ENCODE results near the gene DOK5.

The DOK5 gene

DNA sequence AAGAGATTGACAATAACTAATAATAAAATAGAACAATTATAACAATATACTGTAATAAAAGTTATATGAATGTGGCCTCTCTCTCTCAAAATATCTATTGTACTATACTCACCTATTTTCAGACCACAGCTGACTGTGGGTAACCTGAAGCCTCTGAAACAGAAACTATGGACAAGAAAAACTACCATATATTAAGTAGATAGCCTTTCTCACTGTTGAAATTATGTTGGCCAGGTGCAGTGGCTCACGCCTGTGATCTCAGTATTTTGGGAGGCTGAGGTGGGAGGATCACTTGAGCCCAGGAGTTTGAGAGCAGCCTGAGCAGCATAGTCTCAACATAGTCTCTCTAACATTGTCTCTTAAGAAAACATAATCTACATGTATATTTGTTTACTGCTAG is 89.9 kb downstream of the DOK5 start:
- no peak for DNase-seq

DNA sequence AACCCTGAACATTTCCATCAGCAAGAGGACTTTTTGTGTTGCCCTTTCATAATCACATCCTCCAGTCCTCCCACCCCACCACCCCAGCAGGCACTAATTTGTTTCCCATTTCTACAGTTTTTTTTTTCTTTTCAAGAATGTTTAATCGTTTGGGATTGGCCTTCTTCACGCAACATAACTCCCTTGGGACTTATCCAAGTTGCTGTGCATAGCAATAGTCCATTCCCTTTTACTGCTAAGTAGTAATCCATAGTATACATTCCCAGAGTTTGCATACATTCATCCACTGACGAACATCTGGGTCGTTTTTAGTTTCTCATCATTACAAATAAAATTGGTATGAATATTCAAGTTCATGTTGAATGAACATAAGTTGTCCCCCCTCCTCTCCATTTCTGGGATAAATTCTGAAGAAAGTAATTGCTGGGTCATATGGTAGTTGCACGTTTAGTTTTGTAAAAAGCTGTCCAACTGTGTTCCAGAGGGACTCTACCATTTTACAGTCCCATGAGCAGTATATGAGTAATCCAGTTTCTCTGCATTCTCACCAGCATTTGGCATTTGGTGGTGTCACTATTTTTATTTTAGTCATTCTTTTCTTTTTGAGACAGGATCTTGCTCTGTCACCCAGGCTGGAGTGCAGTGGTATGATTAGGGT is 90.8 kb downstream of the DOK5 start:
- no peak for DNase-seq

GRCh38 chr20:54570561-54570960 is 95.2 kb downstream of the DOK5 start:
- DNase-seq: no peak

DNA sequence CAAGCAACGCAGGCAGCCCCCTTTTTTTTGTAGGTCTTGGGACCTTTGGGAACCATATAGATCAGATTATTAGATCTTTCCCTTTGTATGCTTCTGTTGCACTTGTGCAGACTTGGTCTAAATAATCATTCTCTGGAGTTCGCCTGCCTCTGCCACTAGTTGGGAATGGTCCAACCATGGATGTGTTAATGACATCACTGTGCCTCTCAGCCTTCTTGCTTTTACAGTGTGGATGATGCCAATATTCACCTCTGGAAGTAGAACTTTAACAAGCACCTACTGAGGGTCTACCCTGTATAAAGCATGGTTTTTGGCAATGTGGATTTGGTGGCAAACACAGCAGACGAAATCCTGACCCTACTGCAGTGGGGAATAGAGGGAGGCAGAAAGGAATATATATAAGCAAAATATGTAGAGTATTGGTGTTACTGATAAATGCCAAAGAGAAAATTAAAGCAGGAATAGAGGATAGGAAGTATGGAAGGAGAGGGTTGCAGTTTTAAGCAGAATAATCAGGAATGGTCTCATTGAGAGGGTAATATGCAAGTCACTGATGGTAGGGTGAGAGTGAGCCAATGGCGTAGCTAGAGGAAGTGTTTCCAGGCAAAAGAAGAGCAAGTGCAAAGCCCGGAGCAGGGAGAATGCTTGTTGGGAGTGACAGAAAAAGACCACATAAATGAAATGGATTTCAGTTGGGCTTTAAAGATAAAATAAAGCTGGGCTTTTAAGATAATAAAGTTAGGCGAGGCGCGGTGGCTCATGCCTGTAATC is 97.5 kb downstream of the DOK5 start:
- DNase-seq: no peak

DNA sequence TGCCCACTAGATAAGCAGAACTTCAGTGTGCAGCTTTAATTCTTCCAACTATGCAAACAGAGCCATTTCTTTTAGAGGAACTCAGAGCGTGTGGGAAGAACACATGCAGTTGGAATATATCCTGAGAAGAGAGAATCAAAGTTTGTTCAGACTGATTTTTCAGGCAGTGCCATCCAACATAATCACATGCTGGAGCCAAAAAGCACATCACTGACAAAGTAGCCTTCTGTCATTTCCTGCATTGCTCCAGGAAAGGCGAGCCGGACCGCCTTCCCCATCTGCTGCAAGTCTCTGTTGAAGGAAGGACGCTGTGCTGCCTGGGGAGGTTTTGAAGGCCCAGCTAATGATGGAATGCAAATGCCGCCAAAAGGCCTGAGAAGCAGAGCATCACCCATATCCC is 98.4 kb downstream of the DOK5 start:
- DNase-seq: no peak

GRCh38 chr20:54576518-54576917 is 101.1 kb downstream of the DOK5 start:
- no peak for DNase-seq

DNA sequence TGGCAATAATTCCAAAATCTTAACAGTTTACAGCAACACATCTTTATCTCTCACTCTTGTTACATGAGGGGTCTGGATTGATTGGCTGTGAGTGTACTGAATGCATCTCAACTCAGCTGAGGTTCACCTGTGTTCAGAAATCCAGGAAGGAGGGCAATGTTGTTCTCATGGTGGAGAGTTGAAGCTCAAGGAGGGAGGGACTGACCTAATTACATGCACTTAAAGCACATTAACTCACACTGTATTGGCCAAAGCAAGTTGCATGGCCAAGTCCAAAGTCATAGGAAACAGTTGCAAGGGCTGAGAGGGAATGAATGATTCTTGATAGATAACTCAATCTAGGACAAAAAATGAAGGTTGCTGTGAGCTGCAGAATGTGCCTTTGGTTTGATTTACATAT is 102.2 kb downstream of the DOK5 start:
- DNase-seq: no peak

DNA sequence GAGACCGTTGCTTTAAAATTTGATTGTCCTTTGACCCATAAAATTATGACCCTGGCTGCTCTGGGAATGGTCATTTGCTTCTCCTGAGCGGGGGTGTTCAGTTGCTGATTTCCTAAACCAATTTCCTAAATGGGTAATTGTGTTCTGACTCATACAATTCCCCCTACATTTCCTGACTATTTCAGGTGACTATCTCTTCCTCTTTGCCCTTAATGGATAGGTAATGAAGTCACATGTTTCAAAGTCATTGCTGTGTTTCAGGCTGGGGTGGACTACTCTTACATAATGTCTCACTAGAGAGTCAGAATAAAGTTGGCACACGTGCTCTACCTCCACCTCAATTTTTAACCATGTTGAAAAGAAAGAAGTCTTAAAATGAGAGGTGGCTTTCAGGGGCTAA is 109.8 kb downstream of the DOK5 start:
- DNase-seq: no peak

DNA sequence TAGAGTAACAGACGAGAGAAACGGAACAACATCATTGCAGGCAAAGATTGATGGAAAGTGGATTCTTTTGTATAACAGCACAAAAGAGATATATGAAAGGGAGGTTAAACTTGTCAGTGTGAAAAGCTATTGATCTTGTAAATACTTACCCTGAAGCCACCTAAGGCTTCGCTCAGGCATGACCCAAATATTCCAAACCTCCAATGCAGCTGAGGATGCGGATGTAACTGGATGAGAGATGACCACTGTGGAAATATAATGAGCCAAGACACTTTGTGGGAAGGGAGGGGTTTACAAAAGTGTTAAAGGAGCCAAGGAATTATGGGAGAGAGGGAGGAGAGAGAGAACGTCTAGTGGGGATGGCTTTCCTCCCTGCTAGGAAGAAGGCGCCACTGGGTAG is 112.0 kb downstream of the DOK5 start:
- no peak for DNase-seq

- no peak for DNase-seq
Measured at GRCh38 chr20:54589402-54590030, 114.1 kb downstream of the DOK5 start.

DNA sequence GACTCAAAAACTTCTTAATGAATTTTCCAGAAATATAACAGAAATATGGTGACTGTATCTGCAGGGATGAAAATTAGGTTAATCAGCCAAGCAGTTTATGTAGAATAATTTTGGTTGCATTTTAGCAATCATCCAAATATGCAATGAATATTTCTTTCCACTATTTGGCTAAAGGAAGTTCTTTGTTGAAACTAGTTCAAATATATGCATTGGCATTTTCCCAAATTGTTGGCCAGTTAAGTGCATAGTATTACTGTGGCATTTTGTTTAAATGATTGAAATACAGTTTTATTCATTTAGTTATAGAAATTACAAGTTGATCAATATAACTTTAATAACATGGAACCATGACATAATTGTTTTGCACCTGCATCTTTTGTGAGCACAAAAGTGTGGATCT is 115.5 kb downstream of the DOK5 start:
- DNase-seq: no peak

DNA sequence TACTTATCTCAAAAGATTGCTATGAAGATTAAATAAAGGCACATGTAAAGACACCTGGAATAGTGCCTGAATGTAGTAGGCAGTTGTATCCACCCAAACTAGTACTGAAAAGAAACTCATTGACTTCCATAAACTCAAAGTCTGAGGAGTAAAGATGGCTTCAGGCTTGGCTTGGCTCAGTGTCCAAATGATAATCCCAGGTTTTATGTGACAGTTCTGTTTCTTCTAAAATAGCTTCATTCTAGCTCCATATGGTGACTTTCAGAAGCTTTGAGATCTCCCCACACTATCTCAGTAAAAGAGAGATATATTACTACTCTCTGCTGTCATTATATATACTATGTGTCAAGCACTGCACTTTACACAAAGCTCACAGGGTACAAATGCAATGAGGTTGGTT is 121.3 kb downstream of the DOK5 start:
- DNase-seq: no peak

DNA sequence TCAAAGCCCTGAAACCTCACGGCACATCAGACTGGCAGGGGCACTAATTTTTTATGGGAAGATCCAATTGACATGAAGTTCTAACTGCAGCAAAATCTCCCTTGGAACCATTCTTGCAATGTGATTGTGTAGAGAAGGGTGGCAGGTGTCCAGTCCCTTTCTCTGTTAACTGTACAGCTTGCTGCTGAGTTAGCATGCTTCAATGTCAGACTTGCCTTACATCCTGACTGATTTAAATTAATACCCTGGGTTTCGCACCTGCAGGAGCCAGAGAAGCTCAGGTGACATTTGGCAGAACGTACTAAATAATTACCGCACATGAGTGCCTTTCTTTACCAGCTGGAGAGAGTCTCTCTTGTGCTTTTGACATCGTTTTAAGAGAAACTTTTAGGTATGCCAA is 123.0 kb downstream of the DOK5 start:
- DNase-seq: no peak

DNA sequence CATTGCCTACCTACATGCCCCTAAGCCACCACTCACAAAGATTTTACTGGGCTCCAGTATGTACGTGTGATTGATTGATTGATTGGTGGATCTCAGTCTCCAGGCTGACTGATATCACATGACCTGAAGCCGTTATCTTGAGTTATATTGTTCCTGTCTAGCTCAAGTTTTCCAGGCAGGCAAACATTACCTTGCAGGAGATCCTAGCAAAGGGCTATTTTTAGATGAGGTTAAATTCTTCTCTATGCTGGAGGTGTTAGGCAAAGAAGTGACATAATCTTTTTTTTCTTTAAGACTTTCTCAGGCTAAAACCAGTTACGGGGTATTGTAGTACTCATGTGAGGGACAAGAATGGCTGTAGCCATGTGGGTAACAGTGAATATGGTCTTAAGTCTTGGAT is 125.2 kb downstream of the DOK5 start:
- no peak for DNase-seq

GRCh38 chr20:54601831-54602515 is 126.6 kb downstream of the DOK5 start:
- DNase-seq: no peak

- DNase-seq: no peak
Measured at GRCh38 chr20:54605319-54605718, 129.9 kb downstream of the DOK5 start.

- no peak for DNase-seq
Measured at GRCh38 chr20:54606380-54606779, 131.0 kb downstream of the DOK5 start.

GRCh38 chr20:54608039-54608745 is 132.8 kb downstream of the DOK5 start:
- DNase-seq: no peak

- DNase-seq: no peak
Measured at GRCh38 chr20:54608943-54609342, 133.6 kb downstream of the DOK5 start.

DNA sequence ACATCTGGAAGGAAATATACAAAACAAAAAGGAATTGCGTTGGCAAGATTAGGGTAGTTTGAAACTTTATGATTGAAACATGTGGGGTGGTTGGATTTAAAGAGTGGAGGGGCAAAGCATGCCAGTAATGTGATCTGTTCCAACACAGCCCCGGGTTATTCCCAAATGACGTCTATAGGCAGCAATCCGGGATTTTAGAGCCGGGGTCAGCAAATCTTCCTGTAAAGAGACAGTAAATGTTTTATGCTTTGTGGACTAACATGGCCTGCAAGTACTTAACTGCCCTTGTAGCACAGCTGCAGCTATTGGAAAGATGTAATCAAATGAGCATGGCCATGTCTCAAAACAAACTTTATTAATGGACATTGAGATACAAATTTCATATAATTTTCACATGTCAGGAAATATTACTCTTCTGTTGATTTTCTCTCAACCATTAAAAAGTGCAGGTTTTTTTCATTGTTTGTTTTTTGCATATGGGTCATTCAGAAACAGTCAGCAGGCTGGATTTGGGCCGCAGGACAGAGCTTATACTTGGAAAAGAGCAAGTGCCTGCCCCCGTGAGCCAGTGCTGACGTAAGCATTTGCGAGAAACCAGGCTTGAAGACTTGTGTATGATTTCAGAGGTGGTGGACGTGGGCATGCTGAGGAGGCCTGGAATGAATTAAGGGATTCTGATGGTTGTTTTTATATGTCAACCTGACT is 136.5 kb downstream of the DOK5 start:
- no peak for DNase-seq

GRCh38 chr20:54618412-54618811 is 143.0 kb downstream of the DOK5 start:
- no peak for DNase-seq

DNA sequence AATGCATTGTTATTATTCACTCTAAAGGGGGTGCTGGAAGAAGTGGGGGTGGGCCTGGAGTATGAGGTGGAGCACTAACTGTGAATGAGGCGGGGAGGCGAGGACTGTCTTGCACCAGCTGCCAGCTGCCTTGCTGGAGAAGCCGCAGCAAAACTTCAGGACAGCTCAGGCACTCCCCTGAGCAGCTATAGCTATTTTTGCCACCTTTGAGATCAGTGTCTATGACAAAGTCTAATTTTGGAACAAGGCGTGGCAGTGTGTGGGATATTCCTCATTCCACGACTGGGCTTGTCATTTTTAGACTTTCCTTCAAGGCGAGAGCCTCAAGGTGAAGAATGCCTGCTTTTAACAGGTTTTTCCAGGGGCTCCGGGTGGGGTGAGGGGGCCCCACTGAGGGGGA is 143.8 kb downstream of the DOK5 start:
- DNase-seq: no peak

All from midbrain (tissue), 1 donor.